Measurements from ENCODE around the gene FDX1. TPM values are rescaled to one million over a fixed set of nuclear protein-coding genes. Genes with fewer than 3 reads are reported as not detected.

FDX1 gene
- polyA plus RNA-seq, 1 experiment = 2.0 TPM

GRCh38 chr11:110509472-110509871, 79.7 kb downstream of the FDX1 start:
- TF ChIP-seq CTCF (IDR thresholded peaks at IDR 0.05; ENCODE audit: insufficient read depth, low read depth, low read length) = no peak
- no peak for DNase-seq (ENCODE audit: low read depth)
- no peaks in the 10 kb centered on the region; the same call in 1 of the 2 replicates for H3K27me3 ChIP-seq (ENCODE audit: control insufficient read depth, insufficient read depth, low read length)
- CTCF ChIA-PET = no interaction called here
- POLR2A ChIA-PET = no interaction called here
- no peak overlapping the region for H3K4me3 ChIP-seq (ENCODE audit: low read depth, low read length)
- no peaks in the 10 kb centered on the region for H3K36me3 ChIP-seq (ENCODE audit: control insufficient read depth, insufficient read depth, low read length)

- H3K36me3 ChIP-seq (ENCODE audit: control insufficient read depth, insufficient read depth, low read length) = no peaks in the 10 kb centered on the region
- H3K27me3 ChIP-seq (ENCODE audit: control insufficient read depth, insufficient read depth, low read length) = no peaks in the 10 kb centered on the region; the same call in 1 of the 2 replicates
- TF ChIP-seq CTCF (IDR thresholded peaks at IDR 0.05; ENCODE audit: insufficient read depth, low read depth, low read length) = no peak
- ChIA-PET POLR2A (no interaction called here), CTCF (interaction anchor here (1.1 to 1.6 kb wide), 2 partner anchors 9 to 12 kb away, joined by 3 read pairs; no protein-coding TSS in a partner anchor)
- H3K4me3 ChIP-seq (ENCODE audit: low read depth, low read length) = no peak overlapping the region
- no peak for DNase-seq (ENCODE audit: low read depth)
Observed at GRCh38 chr11:110512026-110512425, 82.3 kb downstream of the FDX1 start.

GRCh38 chr11:110513259-110513801, 83.6 kb downstream of the FDX1 start:
- Histone ChIP-seq H3K27me3 (ENCODE audit: control insufficient read depth, insufficient read depth, low read length) (no peaks in the 10 kb centered on the region; the same call in 1 of the 2 replicates), H3K36me3 (ENCODE audit: control insufficient read depth, insufficient read depth, low read length) (no peaks in the 10 kb centered on the region), H3K4me3 (ENCODE audit: low read depth, low read length) (no peak overlapping the region)
- no peak for TF ChIP-seq CTCF (IDR thresholded peaks at IDR 0.05; ENCODE audit: insufficient read depth, low read depth, low read length)
- POLR2A ChIA-PET = no interaction called here
- CTCF ChIA-PET = no interaction called here
- no peak for DNase-seq (ENCODE audit: low read depth)

- ChIA-PET POLR2A (no interaction called here), CTCF (no interaction called here)
- TF ChIP-seq CTCF (IDR thresholded peaks at IDR 0.05; ENCODE audit: insufficient read depth, low read depth, low read length) = no peak
- no peak for DNase-seq (ENCODE audit: low read depth)
- Histone ChIP-seq H3K36me3 (ENCODE audit: control insufficient read depth, insufficient read depth, low read length) (no peaks in the 10 kb centered on the region), H3K4me3 (ENCODE audit: low read depth, low read length) (no peak overlapping the region), H3K27me3 (ENCODE audit: control insufficient read depth, insufficient read depth, low read length) (no peaks in the 10 kb centered on the region; the same call in 1 of the 2 replicates)
Observed at GRCh38 chr11:110513846-110514437, 84.2 kb downstream of the FDX1 start.

Other genes with a start within 250 kb of the FDX1 start
- gene RDX, start 133.3 kb upstream of the FDX1 start, polyA plus RNA-seq (2011; rRNA removed) = 23.4 and 56.3 TPM in 2 replicates

All from BJ (cell line).